Measurements from ENCODE around the gene STAT4. TPM values are rescaled to one million over a fixed set of nuclear protein-coding genes. Genes with fewer than 3 reads are reported as not detected.

The STAT4 gene
- polyA plus RNA-seq, 1 of the 3 experiments (the other 2 are of a cell fraction): 0.12 TPM

- Histone ChIP-seq H3K36me3 (replicated peaks in 1 of 2; ENCODE audit: control insufficient read depth in 1 of 2, insufficient read depth in 2 of 2, low read length in 1 of 2) (no peaks in the 10 kb centered on the region), H3K27ac (ENCODE audit: low read depth in 2 of 2, low read length in 1 of 2) (no peak overlapping the region), H2AFZ (ENCODE audit: low read depth) (no peak overlapping the region), H4K20me1 (ENCODE audit: insufficient read depth) (no peaks in the 10 kb centered on the region), H3K4me1 (ENCODE audit: control insufficient read depth in 1 of 2, insufficient read depth in 2 of 2, low read depth in 1 of 2, low read length in 1 of 2) (no peaks in the 10 kb centered on the region), H3K9me2 (no peaks in the 10 kb centered on the region), H3F3A (replicated peaks; ENCODE audit: insufficient read depth) (no peaks in the 10 kb centered on the region), H3K4me3 (ENCODE audit: low read depth in 2 of 2, low read length in 1 of 2) (no peak overlapping the region), H3K27me3 (ENCODE audit: insufficient read depth) (no peaks in the 10 kb centered on the region), H3K4me2 (no peak overlapping the region), H3K79me2 (ENCODE audit: insufficient read depth) (no peaks in the 10 kb centered on the region), H3K9ac (no peak overlapping the region), H3K9me3 (no peaks in the 10 kb centered on the region)
- ChIA-PET POLR2A (no interaction called here), CTCF (no interaction called here)
- DNase-seq: no peak
- TF ChIP-seq MEF2A (IDR thresholded peaks at IDR 0.05; ENCODE audit: borderline replicate concordance, low read depth) (no peak), GABPA (IDR thresholded peaks at IDR 0.05; ENCODE audit: low read depth) (no peak)
- WGBS (ENCODE audit: low lambda C conversion rate): 67% methylated on average over 8 of the region's 8 CpGs
Measured at GRCh38 chr2:191128172-191128910, 22.5 kb downstream of the STAT4 start.

GRCh38 chr2:191127235-191127634 lies 23.6 kb downstream of the STAT4 start:
- Histone ChIP-seq H3K4me1 (ENCODE audit: control insufficient read depth in 1 of 2, insufficient read depth in 2 of 2, low read depth in 1 of 2, low read length in 1 of 2) (no peaks in the 10 kb centered on the region), H3K9me3 (no peaks in the 10 kb centered on the region), H3K27me3 (ENCODE audit: insufficient read depth) (no peaks in the 10 kb centered on the region), H3K4me2 (no peak overlapping the region), H2AFZ (ENCODE audit: low read depth) (no peak overlapping the region), H4K20me1 (ENCODE audit: insufficient read depth) (no peaks in the 10 kb centered on the region), H3K9ac (no peak overlapping the region), H3K27ac (ENCODE audit: low read depth in 2 of 2, low read length in 1 of 2) (no peak overlapping the region), H3F3A (replicated peaks; ENCODE audit: insufficient read depth) (no peaks in the 10 kb centered on the region), H3K36me3 (replicated peaks in 1 of 2; ENCODE audit: control insufficient read depth in 1 of 2, insufficient read depth in 2 of 2, low read length in 1 of 2) (no peaks in the 10 kb centered on the region), H3K9me2 (no peaks in the 10 kb centered on the region), H3K79me2 (ENCODE audit: insufficient read depth) (no peaks in the 10 kb centered on the region), H3K4me3 (ENCODE audit: low read depth in 2 of 2, low read length in 1 of 2) (no peak overlapping the region)
- POLR2A ChIA-PET: no interaction called here
- 86% methylated on average over 3 of the region's 3 CpGs for WGBS (ENCODE audit: low lambda C conversion rate)
- TF ChIP-seq USF1 (IDR thresholded peaks at IDR 0.05; ENCODE audit: borderline replicate concordance, low read depth) (no peak), RFX5 (IDR thresholded peaks at IDR 0.05; ENCODE audit: low read length) (no peak), ZBTB33 (IDR thresholded peaks at IDR 0.05; ENCODE audit: borderline replicate concordance, low read depth) (no peak), FOXM1 (IDR thresholded peaks at IDR 0.05; ENCODE audit: low read depth) (no peak), REST (IDR thresholded peaks at IDR 0.05; ENCODE audit: low read depth, low read length) (no peak), TCF12 (IDR thresholded peaks at IDR 0.05) (no peak)
- TF ChIP-seq, protein P1, sequence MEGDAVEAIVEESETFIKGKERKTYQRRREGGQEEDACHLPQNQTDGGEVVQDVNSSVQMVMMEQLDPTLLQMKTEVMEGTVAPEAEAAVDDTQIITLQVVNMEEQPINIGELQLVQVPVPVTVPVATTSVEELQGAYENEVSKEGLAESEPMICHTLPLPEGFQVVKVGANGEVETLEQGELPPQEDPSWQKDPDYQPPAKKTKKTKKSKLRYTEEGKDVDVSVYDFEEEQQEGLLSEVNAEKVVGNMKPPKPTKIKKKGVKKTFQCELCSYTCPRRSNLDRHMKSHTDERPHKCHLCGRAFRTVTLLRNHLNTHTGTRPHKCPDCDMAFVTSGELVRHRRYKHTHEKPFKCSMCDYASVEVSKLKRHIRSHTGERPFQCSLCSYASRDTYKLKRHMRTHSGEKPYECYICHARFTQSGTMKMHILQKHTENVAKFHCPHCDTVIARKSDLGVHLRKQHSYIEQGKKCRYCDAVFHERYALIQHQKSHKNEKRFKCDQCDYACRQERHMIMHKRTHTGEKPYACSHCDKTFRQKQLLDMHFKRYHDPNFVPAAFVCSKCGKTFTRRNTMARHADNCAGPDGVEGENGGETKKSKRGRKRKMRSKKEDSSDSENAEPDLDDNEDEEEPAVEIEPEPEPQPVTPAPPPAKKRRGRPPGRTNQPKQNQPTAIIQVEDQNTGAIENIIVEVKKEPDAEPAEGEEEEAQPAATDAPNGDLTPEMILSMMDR (IDR thresholded peaks at IDR 0.05): no peak
- CTCF ChIA-PET: no interaction called here
- no peak for DNase-seq
